ENCODE results near the gene KIAA1210.

Gene KIAA1210

GRCh38 chrX:119130911-119131310, 3.3 kb upstream of the KIAA1210 start:
- H3K4me3 ChIP-seq (replicated peaks; ENCODE audit: low read depth, low read length) = no peak overlapping the region
- TF ChIP-seq CTCF (IDR thresholded peaks at IDR 0.05; ENCODE audit: low read length, missing control alignments) = no peak
- no peak for DNase-seq (ENCODE audit: low read depth)

GRCh38 chrX:119121341-119121740, 6.3 kb downstream of the KIAA1210 start:
- no peak overlapping the region for H3K4me3 ChIP-seq (replicated peaks; ENCODE audit: low read depth, low read length)
- TF ChIP-seq CTCF (IDR thresholded peaks at IDR 0.05; ENCODE audit: low read length, missing control alignments) = no peak
- DNase-seq (ENCODE audit: low read depth) = peak; percentile 51

- DNase-seq (ENCODE audit: low read depth) = peak; percentile 60
- peak; percentile 85 for TF ChIP-seq CTCF (IDR thresholded peaks at IDR 0.05; ENCODE audit: low read length, missing control alignments)
Observed at GRCh38 chrX:119118780-119119395, 8.7 kb downstream of the KIAA1210 start.

GRCh38 chrX:119107206-119107605, 20.4 kb downstream of the KIAA1210 start:
- no peak for TF ChIP-seq CTCF (IDR thresholded peaks at IDR 0.05; ENCODE audit: low read length, missing control alignments)
- DNase-seq (ENCODE audit: low read depth) = no peak
- no peak overlapping the region for H3K4me3 ChIP-seq (replicated peaks; ENCODE audit: low read depth, low read length)

More at GRCh38 chrX:119118780-119119395, 8.7 kb downstream of the KIAA1210 start:
- H3K4me3 ChIP-seq (replicated peaks; ENCODE audit: low read depth, low read length) = no peak overlapping the region

- H3K4me3 ChIP-seq (replicated peaks; ENCODE audit: low read depth, low read length) = no peak overlapping the region
- TF ChIP-seq CTCF (IDR thresholded peaks at IDR 0.05; ENCODE audit: low read length, missing control alignments) = no peak
- peak; percentile 14 for DNase-seq (ENCODE audit: low read depth)
Observed at GRCh38 chrX:119105826-119106225, 21.8 kb downstream of the KIAA1210 start.

- H3K4me3 ChIP-seq (replicated peaks; ENCODE audit: low read depth, low read length) = no peak overlapping the region
- no peak for DNase-seq (ENCODE audit: low read depth)
- no peak for TF ChIP-seq CTCF (IDR thresholded peaks at IDR 0.05; ENCODE audit: low read length, missing control alignments)
Observed at GRCh38 chrX:119101168-119101567, 26.4 kb downstream of the KIAA1210 start.

- H3K4me3 ChIP-seq (replicated peaks; ENCODE audit: low read depth, low read length) = no peak overlapping the region
- DNase-seq (ENCODE audit: low read depth) = no peak
- TF ChIP-seq CTCF (IDR thresholded peaks at IDR 0.05; ENCODE audit: low read length, missing control alignments) = no peak
Observed at GRCh38 chrX:119095936-119096335, 31.7 kb downstream of the KIAA1210 start.
